Stomach smooth muscle (tissue), 2 donors: ENCODE measurements around the gene P2RY8.
"Not testable (repeated sequence)": the region's sequence is repeated elsewhere in the genome, so short reads cannot be mapped to it uniquely, and the experiment has no call there.

Source experiments
- H3K27ac ChIP-seq: one replicate; pipeline ENCODE4 v1.7.0; 2013; ENCODE audit warnings: mild to moderate bottlenecking, low read length, inconsistent platforms
- H3K27me3 ChIP-seq, 2 donors: one replicate each; pipeline ENCODE4 v1.7.0; 2013; ENCODE audit warnings: low read length in 2 of 2; ENCODE audit not compliant: insufficient read depth in 2 of 2, control insufficient read depth in 1 of 2
- H3K36me3 ChIP-seq, 2 donors: one replicate each; pipeline ENCODE4 v1.7.0; 2013; ENCODE audit warnings: low read length in 2 of 2; ENCODE audit not compliant: control insufficient read depth in 2 of 2, insufficient read depth in 2 of 2
- H3K4me1 ChIP-seq: one replicate; pipeline ENCODE4 v1.7.0; 2013; ENCODE audit warnings: low read length; ENCODE audit not compliant: control insufficient read depth, insufficient read depth
- H3K4me3 ChIP-seq, 2 donors: one replicate each; pipeline ENCODE4 v1.7.0; 2013; ENCODE audit warnings: low read length in 2 of 2
- H3K9ac ChIP-seq, 2 donors: one replicate each; pipeline ENCODE4 v1.7.0; 2013; ENCODE audit warnings: low read length in 2 of 2, mild to moderate bottlenecking in 1 of 2
- H3K9me3 ChIP-seq, 2 donors: one replicate each; pipeline ENCODE4 v1.7.0; 2013; ENCODE audit warnings: low read length in 2 of 2; ENCODE audit not compliant: control insufficient read depth in 2 of 2
- donor health status: healthy.
- donor health status: Pancreatic carcinoma.

P2RY8 gene

DNA sequence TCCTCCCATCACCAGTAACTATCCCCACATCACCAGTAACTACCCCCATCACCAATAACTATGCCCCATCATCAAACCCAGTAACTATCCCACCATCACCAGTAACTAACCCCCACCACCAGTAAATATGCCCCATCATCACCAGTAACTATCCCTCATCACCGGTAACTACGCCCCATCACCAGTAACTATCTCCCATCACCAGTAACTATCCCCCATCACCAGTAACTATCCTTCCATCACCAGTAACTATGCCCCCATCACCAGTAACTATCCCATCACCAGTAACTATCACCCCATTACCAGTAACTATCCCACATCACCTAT, 87.2 kb downstream of the P2RY8 start:
- Histone ChIP-seq H3K36me3 (peaks cover 0 to 2% of the 10 kb centered on the region in 2 donors), H3K9me3 (no peaks in the 10 kb centered on the region), H3K4me1 (peaks cover 15% of the 10 kb centered on the region), H3K4me3 (no peak overlapping the region), H3K27me3 (no peaks in the 10 kb centered on the region), H3K27ac (no peak overlapping the region), H3K9ac (no peak overlapping the region)

DNA sequence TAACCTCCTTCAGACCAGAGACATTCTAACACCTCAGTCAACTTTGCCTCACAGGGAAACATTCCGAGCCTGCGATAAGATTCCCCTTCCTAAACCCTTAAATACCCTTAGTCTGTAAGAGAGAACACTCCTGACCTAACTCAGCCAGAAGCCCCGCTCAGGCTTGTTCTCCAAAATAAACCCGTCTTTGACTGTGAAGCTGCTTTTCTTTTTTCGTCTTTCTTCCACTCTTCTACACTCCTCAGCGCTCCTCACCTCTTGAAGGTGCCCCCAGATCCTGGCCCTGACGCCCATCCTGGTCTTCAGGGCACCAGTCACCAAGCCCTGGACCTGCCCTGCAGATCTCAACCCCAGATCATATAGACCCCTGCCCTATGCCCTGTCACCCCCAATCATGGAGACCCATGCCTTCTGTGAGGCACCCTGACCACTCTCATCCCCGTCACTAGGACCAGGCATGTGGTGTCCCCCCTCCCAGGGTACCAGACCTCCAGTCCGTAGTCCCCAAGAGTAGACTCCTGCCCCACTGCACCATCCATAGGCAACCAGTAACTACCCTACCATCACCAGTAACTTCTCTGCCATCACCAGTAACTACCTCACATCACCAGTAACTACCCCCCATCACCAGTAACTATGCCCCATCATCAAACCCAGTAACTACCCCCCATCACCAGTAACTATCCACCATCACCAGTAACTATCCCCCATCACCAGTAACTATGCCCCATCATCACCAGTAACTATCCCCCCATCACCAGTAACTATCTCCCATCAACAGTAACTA, 87.8 kb downstream of the P2RY8 start:
- peaks cover 15% of the 10 kb centered on the region for H3K4me1 ChIP-seq
- H3K27ac ChIP-seq, result no peak overlapping the region
- H3K27me3 ChIP-seq, result no peaks in the 10 kb centered on the region
- no peaks in the 10 kb centered on the region for H3K9me3 ChIP-seq
- H3K4me3 ChIP-seq, result no peak overlapping the region
- H3K9ac ChIP-seq, result no peak overlapping the region
- H3K36me3 ChIP-seq, result peaks cover 0 to 2% of the 10 kb centered on the region in 2 donors

DNA sequence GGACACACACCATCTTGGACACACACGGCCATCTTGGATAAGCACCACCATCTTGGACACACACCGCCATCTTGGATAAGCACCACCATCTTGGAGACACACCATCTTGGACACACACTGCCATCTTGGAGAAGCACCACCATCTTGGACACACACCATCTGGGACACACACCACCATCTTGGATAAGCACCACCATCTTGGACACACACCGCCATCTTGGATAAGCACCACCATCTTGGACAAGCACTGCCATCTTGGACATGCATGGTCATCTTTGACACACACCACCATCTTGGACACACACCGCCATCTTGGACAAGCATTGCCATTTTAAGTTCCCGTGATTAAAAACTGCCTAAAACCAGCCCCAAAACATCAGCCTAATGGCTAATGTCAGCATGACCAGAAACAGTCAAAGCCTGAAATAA, 88.4 kb downstream of the P2RY8 start:
- not testable (repeated sequence) for H3K9ac ChIP-seq, H3K27me3 ChIP-seq, H3K27ac ChIP-seq, H3K4me3 ChIP-seq, H3K9me3 ChIP-seq, H3K36me3 ChIP-seq
- peaks cover 15% of the 10 kb centered on the region for H3K4me1 ChIP-seq

DNA sequence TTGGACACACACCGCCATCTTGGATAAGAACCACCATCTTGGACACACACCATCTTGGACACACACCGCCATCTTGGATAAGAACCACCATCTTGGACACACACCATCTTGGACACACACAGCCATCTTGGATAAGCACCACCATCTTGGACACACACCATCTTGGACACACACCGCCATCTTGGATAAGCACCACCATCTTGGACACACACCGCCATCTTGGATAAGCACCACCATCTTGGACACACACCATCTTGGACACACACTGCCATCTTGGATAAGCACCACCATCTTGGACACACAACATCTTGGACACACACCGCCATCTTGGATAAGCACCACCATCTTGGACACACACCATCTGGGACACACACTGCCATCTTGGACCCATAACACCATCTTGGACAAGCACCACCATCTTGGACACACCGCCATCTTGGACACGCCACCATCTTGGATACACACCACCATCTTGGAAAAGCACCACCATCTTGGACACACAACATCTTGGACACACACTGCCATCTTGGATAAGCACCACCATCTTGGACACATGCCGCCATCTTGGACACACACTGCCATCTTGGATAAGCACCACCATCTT, 88.9 kb downstream of the P2RY8 start:
- not testable (repeated sequence) for H3K36me3 ChIP-seq, H3K27me3 ChIP-seq, H3K27ac ChIP-seq, H3K9ac ChIP-seq, H3K9me3 ChIP-seq, H3K4me3 ChIP-seq
- peaks cover 15% of the 10 kb centered on the region for H3K4me1 ChIP-seq

DNA sequence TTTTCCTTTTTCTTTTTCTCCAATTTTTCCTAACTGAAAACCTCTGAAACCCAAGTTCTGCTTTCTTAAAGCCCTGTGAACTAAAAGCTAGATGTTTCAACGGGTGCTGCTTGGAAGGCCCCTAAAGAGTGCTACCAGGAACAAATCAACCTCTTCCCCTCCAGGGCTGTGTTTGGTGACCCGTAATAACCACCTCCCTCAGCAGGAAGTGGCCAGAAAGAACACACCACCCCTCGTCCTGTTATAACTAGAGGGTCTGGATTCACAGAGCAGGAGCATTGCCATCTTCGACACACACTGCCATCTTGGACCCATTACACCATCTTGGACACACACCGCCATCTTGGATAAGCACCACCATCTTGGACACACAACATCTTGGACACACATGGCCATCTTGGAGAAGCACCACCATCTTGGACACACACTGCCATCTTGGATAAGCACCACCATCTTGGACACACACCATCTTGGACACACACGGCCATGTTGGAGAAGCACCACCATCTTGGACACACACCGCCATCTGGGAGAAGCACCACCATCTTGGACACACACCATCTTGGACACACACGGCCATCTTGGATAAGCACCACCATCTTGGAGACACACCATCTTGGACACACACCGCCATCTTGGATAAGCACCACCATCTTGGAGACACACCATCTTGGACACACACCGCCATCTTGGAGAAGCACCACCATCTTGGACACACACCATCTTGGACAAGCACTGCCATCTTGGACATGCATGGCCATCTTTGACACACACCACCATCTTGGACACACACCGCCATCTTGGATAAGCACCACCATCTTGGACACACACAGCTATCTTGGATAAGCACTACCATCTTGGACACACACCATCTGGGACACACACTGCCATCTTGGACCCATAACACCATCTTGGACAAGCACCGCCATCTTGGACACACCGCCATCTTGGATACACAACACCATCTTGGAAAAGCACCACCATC, 89.7 kb downstream of the P2RY8 start:
- H3K27me3 ChIP-seq, H3K27ac ChIP-seq, H3K4me3 ChIP-seq, H3K9me3 ChIP-seq, H3K9ac ChIP-seq, H3K36me3 ChIP-seq: not testable (repeated sequence)
- H3K4me1 ChIP-seq, result peaks cover 15% of the 10 kb centered on the region

DNA sequence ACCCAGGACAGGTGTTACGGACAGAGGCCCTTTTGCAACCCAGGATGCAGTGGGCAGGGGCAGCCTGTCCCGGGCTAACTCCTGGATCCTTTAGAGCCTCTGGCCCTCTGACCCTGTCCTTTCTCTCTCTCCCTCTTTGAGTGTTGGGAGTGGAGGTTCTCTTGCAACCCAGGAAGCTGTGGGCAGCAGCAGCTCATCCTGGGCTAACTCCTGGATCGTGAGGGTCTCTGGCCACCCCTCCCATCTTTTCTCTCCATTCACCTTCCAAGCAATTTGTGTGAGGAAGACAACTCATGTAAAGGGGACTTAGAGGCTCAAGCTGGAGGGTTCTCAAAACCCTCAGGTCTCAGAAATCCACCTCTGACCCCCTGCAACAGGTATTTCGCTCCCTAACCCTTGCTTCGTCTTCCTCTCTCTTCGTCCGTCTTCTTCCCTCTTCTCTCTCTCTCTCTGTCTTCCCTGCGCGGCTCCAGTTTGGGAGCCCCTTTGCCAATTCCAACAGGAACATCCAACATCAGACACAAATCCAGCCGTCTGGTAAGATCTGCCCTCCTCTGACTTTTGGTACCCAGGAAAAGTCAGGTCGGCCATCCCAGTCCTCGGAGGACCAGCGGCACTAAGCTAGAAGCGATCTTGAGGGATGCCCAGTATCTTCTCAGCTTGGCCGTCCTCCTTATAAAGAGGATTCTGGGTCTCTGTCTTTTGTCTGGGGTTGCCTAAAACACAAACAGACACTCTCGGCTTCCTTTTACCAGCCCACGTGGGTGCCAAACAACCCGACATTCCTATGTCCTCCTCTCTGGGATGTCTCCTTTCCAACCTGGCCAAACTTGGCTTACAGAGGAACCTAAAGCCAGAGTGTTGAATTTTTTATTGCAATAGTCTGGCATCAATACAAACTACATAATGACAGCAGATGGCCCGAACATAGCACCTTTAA, 92.2 kb downstream of the P2RY8 start:
- Histone ChIP-seq H3K4me1 (peaks cover 2% of the 10 kb centered on the region), H3K4me3 (no peak overlapping the region), H3K36me3 (peaks cover 0 to 2% of the 10 kb centered on the region in 2 donors), H3K9ac (no peak overlapping the region), H3K9me3 (no peaks in the 10 kb centered on the region), H3K27ac (no peak overlapping the region), H3K27me3 (no peaks in the 10 kb centered on the region)

DNA sequence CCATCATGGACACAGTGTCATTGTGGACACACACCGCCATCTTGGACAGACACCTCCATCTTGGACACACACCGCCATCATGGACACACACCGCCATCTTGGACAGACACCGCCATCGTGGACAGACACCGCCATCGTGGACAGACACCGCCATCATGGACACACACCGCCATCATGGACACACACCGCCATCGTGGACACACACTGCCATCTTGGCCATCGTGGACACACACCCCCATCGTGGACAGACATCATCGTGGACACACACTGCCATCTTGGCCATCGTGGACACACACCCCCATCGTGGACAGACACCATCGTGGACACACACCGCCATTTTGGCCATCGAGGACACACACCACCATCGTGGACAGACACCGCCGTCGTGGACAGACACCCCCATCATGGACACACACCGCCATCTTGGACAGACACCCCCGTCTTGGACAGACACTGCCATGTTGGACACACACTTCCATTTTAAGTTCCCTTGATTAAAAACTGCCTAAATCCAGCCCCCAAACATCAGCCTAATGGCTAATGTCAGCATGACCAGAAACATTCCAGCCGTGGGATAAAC, 93.4 kb downstream of the P2RY8 start:
- no peaks in the 10 kb centered on the region for H3K4me1 ChIP-seq
- H3K36me3 ChIP-seq, result peaks cover 0 to 6% of the 10 kb centered on the region in 2 donors
- no peak overlapping the region for H3K9ac ChIP-seq
- no peak overlapping the region for H3K4me3 ChIP-seq
- H3K27me3 ChIP-seq, result no peaks in the 10 kb centered on the region
- no peak overlapping the region for H3K27ac ChIP-seq
- H3K9me3 ChIP-seq, result no peaks in the 10 kb centered on the region

DNA sequence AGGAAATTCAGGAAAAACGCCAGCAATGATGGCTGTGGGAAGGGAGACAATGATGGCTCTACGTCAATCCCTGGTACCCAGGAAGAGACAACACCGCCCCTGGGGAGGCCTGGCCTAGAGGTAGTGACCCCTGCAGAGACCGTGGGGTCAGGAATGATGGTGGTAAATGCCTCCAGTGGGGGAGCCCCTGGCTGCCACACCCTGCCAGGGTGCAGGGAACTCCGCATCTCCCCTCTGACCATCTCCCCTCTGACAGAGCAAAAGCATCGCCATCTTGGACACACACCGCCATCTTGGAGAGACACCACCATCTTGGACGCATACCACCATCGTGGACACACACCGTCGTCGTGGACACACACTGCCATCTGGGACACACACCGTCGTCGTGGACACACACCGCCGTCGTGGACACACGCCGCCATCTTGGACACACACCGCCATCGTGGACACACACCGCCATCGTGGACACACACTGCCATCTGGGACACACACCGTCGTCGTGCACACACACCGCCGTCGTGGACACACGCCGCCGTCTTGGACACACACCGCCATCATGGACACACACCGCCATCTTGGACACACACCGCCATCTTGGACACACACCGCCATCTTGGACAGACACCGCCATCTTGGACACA, 94.1 kb downstream of the P2RY8 start:
- peaks cover 0 to 11% of the 10 kb centered on the region in 2 donors for H3K36me3 ChIP-seq
- no peak overlapping the region for H3K9ac ChIP-seq
- no peak overlapping the region for H3K4me3 ChIP-seq
- H3K9me3 ChIP-seq, result no peaks in the 10 kb centered on the region
- H3K4me1 ChIP-seq, result no peaks in the 10 kb centered on the region
- no peak overlapping the region for H3K27ac ChIP-seq
- no peaks in the 10 kb centered on the region for H3K27me3 ChIP-seq

DNA sequence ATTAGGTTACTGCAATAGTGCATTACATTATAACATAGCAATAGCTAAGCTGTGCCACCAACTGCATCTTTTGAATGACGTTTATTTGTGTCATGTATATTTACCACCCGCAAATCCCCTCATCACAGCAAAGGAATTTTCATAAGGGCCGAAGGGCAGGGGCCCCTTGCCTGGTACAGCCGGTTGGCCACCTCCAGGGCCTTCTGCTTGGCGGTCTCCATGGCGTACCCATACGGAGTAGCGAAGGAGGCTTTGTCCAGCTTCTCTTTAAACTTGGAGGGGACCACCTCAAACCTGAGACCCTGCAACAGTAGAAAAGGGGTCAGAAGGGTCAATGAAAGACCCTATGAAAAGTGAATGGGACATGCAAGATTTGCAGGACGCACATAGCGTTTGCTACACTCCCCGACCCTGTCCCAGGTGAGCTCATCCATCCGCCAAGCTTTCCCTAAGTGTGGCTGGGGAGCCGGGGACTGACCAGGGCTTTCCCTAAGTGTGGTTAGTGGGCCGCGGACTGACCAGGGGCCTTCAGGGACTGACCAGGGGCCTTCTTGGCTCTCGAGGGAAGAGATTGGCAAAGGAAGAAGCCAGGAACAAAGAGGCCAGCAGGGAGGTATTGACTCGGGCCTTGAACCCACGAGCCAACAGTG, 94.8 kb downstream of the P2RY8 start:
- H3K4me1 ChIP-seq, result no peaks in the 10 kb centered on the region
- H3K36me3 ChIP-seq, result peaks cover 0 to 11% of the 10 kb centered on the region in 2 donors
- H3K27me3 ChIP-seq, result no peaks in the 10 kb centered on the region
- no peak overlapping the region for H3K9ac ChIP-seq
- H3K4me3 ChIP-seq, result no peak overlapping the region
- no peak overlapping the region for H3K27ac ChIP-seq
- no peaks in the 10 kb centered on the region for H3K9me3 ChIP-seq
